Colonic mucosa (tissue), 4 donors: ENCODE results near the gene AKAP8L. TPM values are rescaled to one million over a fixed set of nuclear protein-coding genes. Genes with fewer than 3 reads are reported as not detected.

Experiments
- DNase-seq: peaks from one replicate; pipeline ENCODE4 v3.0.0-alpha.2; 2020
- H3K27ac ChIP-seq: fragments of 200-600 bp; one replicate; pipeline ENCODE4 v1.8.0; 2021
- H3K27me3 ChIP-seq: fragments of 200-600 bp; one replicate; pipeline ENCODE4 v1.8.0; 2021
- H3K36me3 ChIP-seq: fragments of 200-600 bp; one replicate; pipeline ENCODE4 v1.8.0; 2021
- H3K4me1 ChIP-seq: fragments of 200-600 bp; one replicate; pipeline ENCODE4 v1.8.0; 2021; ENCODE audit warnings: mild to moderate bottlenecking
- H3K4me3 ChIP-seq: fragments of 200-600 bp; one replicate; pipeline ENCODE4 v1.8.0; 2021
- H3K9ac ChIP-seq, 2 donors: one replicate each; pipeline ENCODE4 v1.7.0; 2013; ENCODE audit warnings: control low read depth in 2 of 2, low read depth in 2 of 2, low read length in 2 of 2
- H3K9me3 ChIP-seq: fragments of 200-600 bp; one replicate; pipeline ENCODE4 v1.8.0; 2021
- CTCF ChIP-seq: fragments of 200-600 bp; IDR thresholded peaks from one replicate; pipeline ENCODE4 v1.8.0; 2022; ENCODE audit warnings: antibody characterized with exemption, mild to moderate bottlenecking
- intact Hi-C: fragments of 100-400 bp; cut with DNase I; formaldehyde crosslinking; loops from one replicate; pipeline ENCODE4 v1.14.1; 2022
- total RNA-seq, 2 donors: library from RNA; stranded (reverse); fragmentation: NEBNext Ultra II Directional in 1 of 2; extraction: Animal tissue kit (Norgen Biotek cat#: 25700) in 1 of 2; gene quantifications; one replicate each; pipeline ENCODE4 v1.2.1, GENCODE V29; 2021
- donor health status: healthy.
- donor health status: DM: no; HTN: no; CAD: no.
- donor health status: DM: no; HTN: no; CAD: no.

AKAP8L gene
- total RNA-seq, 2 donors from 2014 or later, result 63.5 to 70.2 TPM

- H3K4me1 ChIP-seq, result no peaks in the 10 kb centered on the region
- TF ChIP-seq CTCF, result no peak
- H3K9ac ChIP-seq, result no peak overlapping the region
- no peak overlapping the region for H3K4me3 ChIP-seq
- H3K9me3 ChIP-seq, result no peaks in the 10 kb centered on the region
- intact Hi-C loops, result no loop called here
- peaks cover 29% of the 10 kb centered on the region for H3K27me3 ChIP-seq
- no peaks in the 10 kb centered on the region for H3K36me3 ChIP-seq
- no peak overlapping the region for H3K27ac ChIP-seq
- DNase-seq, result no peak
These were observed 37.2 kb upstream of the AKAP8L start for GRCh38 chr19:15455996-15456395.

GRCh38 chr19:15453906-15454860 lies 35.4 kb upstream of the AKAP8L start:
- Histone ChIP-seq H3K27me3 (peaks cover 29% of the 10 kb centered on the region), H3K9me3 (no peaks in the 10 kb centered on the region), H3K4me1 (no peaks in the 10 kb centered on the region), H3K36me3 (no peaks in the 10 kb centered on the region), H3K27ac (no peak overlapping the region), H3K4me3 (no peak overlapping the region), H3K9ac (no peak overlapping the region)
- intact Hi-C loops, result no loop called here
- DNase-seq, result no peak
- TF ChIP-seq CTCF, result no peak

GRCh38 chr19:15453091-15453578 lies 34.3 kb upstream of the AKAP8L start:
- peak overlapping the region; percentile 36 for H3K4me3 ChIP-seq
- intact Hi-C loops, result no loop called here
- no peaks in the 10 kb centered on the region for H3K36me3 ChIP-seq
- H3K4me1 ChIP-seq, result no peaks in the 10 kb centered on the region
- TF ChIP-seq CTCF, result no peak
- no peak for DNase-seq
- no peaks in the 10 kb centered on the region for H3K9me3 ChIP-seq
- H3K9ac ChIP-seq, result peak overlapping the region in 1 of 2 donors; percentile 56
- H3K27ac ChIP-seq, result no peak overlapping the region
- H3K27me3 ChIP-seq, result peaks cover 25% of the 10 kb centered on the region

GRCh38 chr19:15452111-15453047 lies 33.6 kb upstream of the AKAP8L start:
- peak overlapping the region; percentile 36 for H3K4me3 ChIP-seq
- no peaks in the 10 kb centered on the region for H3K36me3 ChIP-seq
- no peaks in the 10 kb centered on the region for H3K9me3 ChIP-seq
- H3K9ac ChIP-seq, result peak overlapping the region in 1 of 2 donors; percentile 56
- H3K27ac ChIP-seq, result no peak overlapping the region
- TF ChIP-seq CTCF, result no peak
- DNase-seq, result peak; percentile 86
- peaks cover 18% of the 10 kb centered on the region for H3K27me3 ChIP-seq
- intact Hi-C loops, result no loop called here
- no peaks in the 10 kb centered on the region for H3K4me1 ChIP-seq

- Histone ChIP-seq H3K4me3 (no peak overlapping the region), H3K27ac (no peak overlapping the region), H3K36me3 (no peaks in the 10 kb centered on the region), H3K9me3 (no peaks in the 10 kb centered on the region), H3K4me1 (no peaks in the 10 kb centered on the region), H3K27me3 (peaks cover 7% of the 10 kb centered on the region), H3K9ac (no peak overlapping the region)
- TF ChIP-seq CTCF, result no peak
- no peak for DNase-seq
- intact Hi-C loops, result no loop called here
These were observed 31.7 kb upstream of the AKAP8L start for GRCh38 chr19:15450528-15450890.
